Endothelial cell (in vitro differentiated cells): ENCODE data around the gene CACNB4. TPM values are rescaled to one million over a fixed set of nuclear protein-coding genes. Genes with fewer than 3 reads are reported as not detected.

Experiments used
- DNase-seq: peaks from one replicate; pipeline ENCODE4 v3.0.0; 2021; ENCODE audit warnings: low spot score
- H3K27ac Mint-ChIP-seq: one replicate; pipeline ENCODE4 v1.8.0; 2021; ENCODE audit warnings: mixed read lengths, inconsistent platforms; ENCODE audit not compliant: unreplicated experiment
- H3K27me3 Mint-ChIP-seq: one replicate; pipeline ENCODE4 v1.8.0; 2021; ENCODE audit warnings: mild to moderate bottlenecking, moderate library complexity, mixed read lengths, inconsistent platforms; ENCODE audit not compliant: unreplicated experiment
- H3K36me3 Mint-ChIP-seq: one replicate; pipeline ENCODE4 v1.8.0; 2021; ENCODE audit warnings: mild to moderate bottlenecking, low read depth, mixed read lengths, inconsistent platforms; ENCODE audit not compliant: unreplicated experiment
- H3K4me1 Mint-ChIP-seq: one replicate; pipeline ENCODE4 v1.8.0; 2021; ENCODE audit warnings: mild to moderate bottlenecking, mixed read lengths, inconsistent platforms; ENCODE audit not compliant: unreplicated experiment
- H3K4me3 Mint-ChIP-seq: one replicate; pipeline ENCODE4 v1.8.0; 2021; ENCODE audit warnings: mild to moderate bottlenecking, mixed read lengths, inconsistent platforms; ENCODE audit not compliant: unreplicated experiment
- H3K9me3 Mint-ChIP-seq: one replicate; pipeline ENCODE4 v1.8.0; 2021; ENCODE audit warnings: mixed read lengths, inconsistent platforms; ENCODE audit not compliant: unreplicated experiment
- CTCF ChIP-seq: fragments of 200-600 bp; sonication (generic); IDR thresholded peaks from one replicate; pipeline ENCODE4 v1.5.0; 2021; ENCODE audit warnings: antibody characterized with exemption; ENCODE audit not compliant: unreplicated experiment
- total RNA-seq: library from RNA; stranded (reverse); fragmentation: NEBNext Ultra II Directional; extraction: Animal tissue kit (Norgen Biotek cat#: 25700); gene quantifications from one replicate; pipeline ENCODE4 v1.2.1, GENCODE V29; 2021; ENCODE audit not compliant: unreplicated experiment

Gene CACNB4
- total RNA-seq, 1 donor from 2014 or later, result 1.5 TPM

- Mint-ChIP-seq H3K9me3 (no peaks in the 10 kb centered on the region), H3K4me1 (peaks cover 6% of the 10 kb centered on the region), H3K27me3 (no peaks in the 10 kb centered on the region), H3K4me3 (no peak overlapping the region), H3K36me3 (no peaks in the 10 kb centered on the region), H3K27ac (no peak overlapping the region)
- DNase-seq, result no peak
- TF ChIP-seq CTCF, result no peak
These were observed 312.8 kb downstream of the CACNB4 start for GRCh38 chr2:151786077-151786476.

GRCh38 chr2:151783133-151783520 is 315.7 kb downstream of the CACNB4 start:
- DNase-seq, result no peak
- no peak overlapping the region for H3K4me3 Mint-ChIP-seq
- H3K27me3 Mint-ChIP-seq, result no peaks in the 10 kb centered on the region
- peaks cover 5% of the 10 kb centered on the region for H3K4me1 Mint-ChIP-seq
- H3K36me3 Mint-ChIP-seq, result peaks cover 13% of the 10 kb centered on the region
- no peak for TF ChIP-seq CTCF
- H3K9me3 Mint-ChIP-seq, result no peaks in the 10 kb centered on the region
- H3K27ac Mint-ChIP-seq, result no peak overlapping the region

Other genes starting within 250 kb of the CACNB4 start
- gene STAM2, start 76.7 kb upstream of the CACNB4 start, total RNA-seq, result 22.9 TPM
- gene FMNL2, start 236.1 kb upstream of the CACNB4 start, total RNA-seq, result 41.7 TPM